ENCODE data around the gene KSR2.

GRCh38 chr12:117766008-117766407, 202.8 kb downstream of the KSR2 start:
- no peak for TF ChIP-seq CTCF (IDR thresholded peaks at IDR 0.05)
- TF ChIP-seq POLR2A (IDR thresholded peaks at IDR 0.05), result no peak
- no peak for TF ChIP-seq POLR2AphosphoS5 (IDR thresholded peaks at IDR 0.05)
